OCI-LY7 (cell line): ENCODE results near the gene VKORC1. TPM values are rescaled to one million over a fixed set of nuclear protein-coding genes. Genes with fewer than 3 reads are reported as not detected.

Source experiments
- BruUV-seq: library from RNA; stranded (reverse); fragments of 400-500 nt; replicated peaks from 2 replicates; lab custom pipeline; 2021; lab: Mats Ljungman, UMichigan
- CTCF ChIA-PET: fragments of 300-600 bp; sonication (Branson Sonifier 250); formaldehyde crosslinking; loops from one replicate; lab custom pipeline; 2022; ENCODE audit warnings: antibody characterized with exemption; ENCODE audit not compliant: unreplicated experiment; lab: Charles Lee
- POLR2A ChIA-PET: fragments of 300-600 bp; sonication (Branson Sonifier 250); formaldehyde crosslinking; loops from one replicate; lab custom pipeline; 2022; ENCODE audit warnings: antibody characterized with exemption; lab: Charles Lee
- DNase-seq: peaks from one replicate; pipeline ENCODE4 v3.0.0-alpha.2; 2015; ENCODE audit warnings: low spot score
- H2AFZ ChIP-seq: fragments of 200-600 bp; sonication (generic), shearing (Covaris generic); 2 replicates; pipeline ENCODE4 v1.6.1; 2014; ENCODE audit warnings: mild to moderate bottlenecking, antibody characterized with exemption, low read length, moderate library complexity
- H3K27ac ChIP-seq: fragments of 200-600 bp; sonication (generic); 2 replicates; pipeline ENCODE4 v1.5.1; 2014; ENCODE audit warnings: mixed run types, low read depth, mild to moderate bottlenecking, moderate library complexity, low read length, inconsistent platforms; ENCODE audit not compliant: poor library complexity, severe bottlenecking
- H3K36me3 ChIP-seq: fragments of 200-600 bp; sonication (generic); 2 replicates; pipeline ENCODE4 v1.6.1; 2014; ENCODE audit warnings: mild to moderate bottlenecking, antibody characterized with exemption, low read length, moderate library complexity, mixed read lengths; ENCODE audit not compliant: insufficient read depth
- H3K4me1 ChIP-seq: fragments of 200-600 bp; sonication (generic); 2 replicates; pipeline ENCODE4 v1.5.1; 2014; ENCODE audit warnings: mild to moderate bottlenecking, low read length; ENCODE audit not compliant: insufficient read depth, poor library complexity, severe bottlenecking
- H3K4me2 ChIP-seq: fragments of 200-600 bp; sonication (generic); 2 replicates; pipeline ENCODE4 v1.6.1; 2014; ENCODE audit warnings: mild to moderate bottlenecking, low read length
- H3K4me3 ChIP-seq: fragments of 200-600 bp; sonication (generic); 2 replicates; pipeline ENCODE4 v1.5.1; 2014; ENCODE audit warnings: mild to moderate bottlenecking, low read depth, low read length; ENCODE audit not compliant: poor library complexity, severe bottlenecking
- H3K79me2 ChIP-seq: fragments of 200-600 bp; sonication (generic); 2 replicates; pipeline ENCODE4 v1.6.1; 2016; ENCODE audit warnings: low read depth, mild to moderate bottlenecking, low read length, moderate library complexity, mixed read lengths; ENCODE audit not compliant: insufficient read depth
- H3K9me2 ChIP-seq: fragments of 200-600 bp; sonication (generic); 2 replicates; pipeline ENCODE4 v1.6.1; 2016; ENCODE audit warnings: mild to moderate bottlenecking, low read length, mixed read lengths; ENCODE audit not compliant: insufficient read depth
- H3K9me3 ChIP-seq: fragments of 200-600 bp; sonication (generic); 2 replicates; pipeline ENCODE4 v1.6.1; 2014; ENCODE audit warnings: mild to moderate bottlenecking, mixed run types, low read length, mixed read lengths
- H4K20me1 ChIP-seq: fragments of 200-600 bp; sonication (generic); 2 replicates; pipeline ENCODE4 v1.6.1; 2014; ENCODE audit warnings: mild to moderate bottlenecking, antibody characterized with exemption, low read length, moderate library complexity, mixed read lengths; ENCODE audit not compliant: insufficient read depth
- CTCF ChIP-seq: fragments of 200-600 bp; sonication (generic); conservative IDR thresholded peaks from 2 replicates; pipeline ENCODE4 v1.5.1; 2014; ENCODE audit warnings: mild to moderate bottlenecking, antibody characterized with exemption, low read length, moderate library complexity, mixed read lengths
- EZH2phosphoT487 ChIP-seq: fragments of 200-600 bp; sonication (generic); IDR thresholded peaks from 2 replicates; pipeline ENCODE4 v1.6.1; 2018; ENCODE audit warnings: low read depth, borderline replicate concordance, mild to moderate bottlenecking, mixed run types, antibody characterized with exemption, low read length, moderate library complexity, mixed read lengths
- intact Hi-C: fragments of 100-400 bp; cut with micrococcal nuclease; formaldehyde crosslinking; loops from one replicate; pipeline ENCODE4 v1.10.0; 2022; ENCODE audit not compliant: unreplicated experiment
- total RNA-seq, 2 experiments: library from RNA; depleted of rRNA in 1 of 2; stranded (reverse); fragments of >200 nt in 1 of 2; shearing (Covaris generic) in 1 of 2; gene quantifications; 2 replicates each; pipeline ENCODE4 v1.2.3, GENCODE V29; 2014 to 2022

Gene VKORC1
- total RNA-seq, 2 experiments from 2014 or later, result 69.3 to 70.2 TPM

DNA sequence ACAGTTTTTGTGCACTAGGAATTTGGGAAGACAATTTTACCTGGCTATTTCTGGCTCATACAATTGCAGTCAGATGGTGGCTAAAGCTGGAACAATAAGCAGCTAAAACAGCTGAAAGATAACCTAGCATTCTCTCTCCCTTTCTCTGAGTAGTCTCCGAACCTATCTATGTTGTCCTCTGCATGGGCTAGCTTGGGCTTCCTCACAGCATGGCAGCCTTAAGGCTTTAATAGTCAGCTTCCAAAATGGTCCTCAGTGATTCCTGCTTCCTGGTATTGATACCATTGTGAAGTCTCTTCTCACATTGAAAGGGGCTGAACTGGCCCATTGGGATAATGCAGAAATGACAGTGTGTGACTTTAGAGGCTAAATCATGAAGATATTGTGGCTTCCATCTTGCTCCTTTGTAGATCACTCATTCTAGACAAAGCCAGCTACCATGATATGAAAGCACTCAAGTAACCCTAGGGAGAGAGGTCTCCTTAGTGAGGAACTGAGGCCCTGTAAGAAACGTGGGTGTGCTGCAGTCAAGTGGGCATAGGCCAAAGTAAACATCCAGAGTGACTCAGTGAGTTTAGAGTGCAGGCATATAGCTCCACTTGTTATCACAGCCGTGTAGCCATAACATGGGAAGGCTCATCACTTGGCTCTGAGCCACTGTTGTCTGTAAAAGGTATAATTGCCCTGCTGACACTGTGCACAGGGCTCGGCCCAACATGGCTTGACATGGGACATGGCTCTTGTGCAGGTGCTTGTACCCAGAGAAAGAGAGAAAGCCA lies 5.5 kb upstream of the VKORC1 start:
- CTCF ChIA-PET, result no interaction called here
- Histone ChIP-seq H3K36me3 (no peaks in the 10 kb centered on the region), H3K4me1 (peaks cover 8% of the 10 kb centered on the region), H3K4me2 (no peak overlapping the region), H2AFZ (no peak overlapping the region), H3K27ac (no peak overlapping the region), H4K20me1 (no peaks in the 10 kb centered on the region), H3K79me2 (no peaks in the 10 kb centered on the region), H3K9me3 (no peaks in the 10 kb centered on the region), H3K9me2 (no peaks in the 10 kb centered on the region), H3K4me3 (no peak overlapping the region)
- no peak for DNase-seq
- BruUV-seq, result no TSS peak
- POLR2A ChIA-PET, result interaction anchor here (0.6 kb wide), 3 partner anchors 21 to 541 kb away, joined by 3 to 7 read pairs (median 3); no protein-coding TSS in a partner anchor
- TF ChIP-seq CTCF (no peak), EZH2phosphoT487 (no peak)
- intact Hi-C loops, result no loop called here

- Histone ChIP-seq H3K36me3 (peaks cover 27% of the 10 kb centered on the region), H3K9me2 (no peaks in the 10 kb centered on the region), H3K4me1 (peaks cover 18% of the 10 kb centered on the region), H2AFZ (peak overlapping the region; percentile 51), H3K4me3 (peak overlapping the region; percentile 86), H3K27ac (peak overlapping the region; percentile 71), H3K9me3 (no peaks in the 10 kb centered on the region), H3K79me2 (peaks cover 23% of the 10 kb centered on the region), H3K4me2 (peak overlapping the region; percentile 100), H4K20me1 (peaks cover 5% of the 10 kb centered on the region; the same call in 1 of the 2 replicates)
- DNase-seq, result no peak
- no peak for TF ChIP-seq EZH2phosphoT487
- intact Hi-C loops, result loop anchor here (1.0 kb wide), 2 partner anchors 20 to 48 kb away; partner anchors contain the start of genes ZNF646 and ZNF668
- ChIA-PET POLR2A (interaction anchor here (1.0 to 1.7 kb wide), 3 partner anchors 20 to 23 kb away, joined by 3 to 5 read pairs (median 4); partner anchors contain the start of genes KAT8, ZNF646 and ZNF668), CTCF (no interaction called here)
- BruUV-seq, result no TSS peak
Observed at GRCh38 chr16:31094088-31094423, 541 bp downstream of the VKORC1 start.

- peak; percentile 59 for DNase-seq
- intact Hi-C loops, result no loop called here
- Histone ChIP-seq H3K4me3 (peak overlapping the region; percentile 86), H3K79me2 (peaks cover 23% of the 10 kb centered on the region), H3K4me2 (peak overlapping the region; percentile 100), H3K9me2 (no peaks in the 10 kb centered on the region), H3K9me3 (no peaks in the 10 kb centered on the region), H3K4me1 (peaks cover 18% of the 10 kb centered on the region), H2AFZ (no peak overlapping the region), H3K27ac (peak overlapping the region; percentile 71), H4K20me1 (peaks cover 5% of the 10 kb centered on the region; the same call in 1 of the 2 replicates), H3K36me3 (peaks cover 35% of the 10 kb centered on the region)
- BruUV-seq, result no TSS peak
- CTCF ChIA-PET, result interaction anchor here (0.7 to 1.0 kb wide), 2 partner anchors 9 to 14 kb away, joined by 3 to 4 read pairs; no protein-coding TSS in a partner anchor
- no peak for TF ChIP-seq EZH2phosphoT487
- no peak for TF ChIP-seq CTCF
- POLR2A ChIA-PET, result interaction anchor here (0.6 to 1.7 kb wide), 6 partner anchors 8 to 162 kb away, joined by 3 to 7 read pairs (median 4); partner anchors contain the start of genes KAT8, ZNF646 and ZNF668
Observed at GRCh38 chr16:31093132-31093703, 1.4 kb downstream of the VKORC1 start.
